Lower leg skin (tissue), 3 donors: ENCODE results near the gene RASSF3.
"Not testable (repeated sequence)": the region's sequence is repeated elsewhere in the genome, so short reads cannot be mapped to it uniquely, and the experiment has no call there.

Experiments
- POLR2A ChIP-seq, 2 donors: fragments of 450-650 bp; IDR thresholded peaks; one replicate each; pipeline ENCODE4 v1.6.1; 2016 to 2017; ENCODE audit warnings: antibody characterized with exemption in 2 of 2, mild to moderate bottlenecking in 1 of 2, moderate library complexity in 1 of 2
- TF ChIP-seq, protein P1 (sequence below), 3 donors: fragments of 450-650 bp; IDR thresholded peaks; one replicate each; pipeline ENCODE4 v1.5.1; 2016; ENCODE audit warnings: antibody characterized with exemption in 3 of 3, mild to moderate bottlenecking in 3 of 3, moderate library complexity in 2 of 3

DNA sequence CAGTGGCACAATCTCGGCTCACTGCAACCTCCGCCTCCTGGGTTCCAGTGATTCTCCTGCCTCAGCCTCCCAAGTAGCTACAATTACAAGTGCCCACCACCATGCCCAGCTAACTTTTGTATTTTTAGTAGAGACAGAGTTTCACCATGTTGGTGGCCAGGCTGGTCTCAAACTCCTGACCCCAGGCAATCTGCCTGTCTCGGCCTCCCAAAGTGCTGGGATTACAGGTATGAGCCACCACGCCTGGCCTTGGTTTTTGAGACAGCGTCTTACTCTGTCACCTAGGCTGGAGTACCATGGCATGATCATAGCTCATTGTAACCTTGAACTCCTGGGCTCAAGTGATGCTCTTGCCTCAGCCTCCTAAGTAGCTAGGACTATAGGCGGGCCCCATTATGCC lies 79.9 kb downstream of the RASSF3 start:
- TF ChIP-seq, protein P1, sequence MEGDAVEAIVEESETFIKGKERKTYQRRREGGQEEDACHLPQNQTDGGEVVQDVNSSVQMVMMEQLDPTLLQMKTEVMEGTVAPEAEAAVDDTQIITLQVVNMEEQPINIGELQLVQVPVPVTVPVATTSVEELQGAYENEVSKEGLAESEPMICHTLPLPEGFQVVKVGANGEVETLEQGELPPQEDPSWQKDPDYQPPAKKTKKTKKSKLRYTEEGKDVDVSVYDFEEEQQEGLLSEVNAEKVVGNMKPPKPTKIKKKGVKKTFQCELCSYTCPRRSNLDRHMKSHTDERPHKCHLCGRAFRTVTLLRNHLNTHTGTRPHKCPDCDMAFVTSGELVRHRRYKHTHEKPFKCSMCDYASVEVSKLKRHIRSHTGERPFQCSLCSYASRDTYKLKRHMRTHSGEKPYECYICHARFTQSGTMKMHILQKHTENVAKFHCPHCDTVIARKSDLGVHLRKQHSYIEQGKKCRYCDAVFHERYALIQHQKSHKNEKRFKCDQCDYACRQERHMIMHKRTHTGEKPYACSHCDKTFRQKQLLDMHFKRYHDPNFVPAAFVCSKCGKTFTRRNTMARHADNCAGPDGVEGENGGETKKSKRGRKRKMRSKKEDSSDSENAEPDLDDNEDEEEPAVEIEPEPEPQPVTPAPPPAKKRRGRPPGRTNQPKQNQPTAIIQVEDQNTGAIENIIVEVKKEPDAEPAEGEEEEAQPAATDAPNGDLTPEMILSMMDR (IDR thresholded peaks at IDR 0.05), result not testable (repeated sequence)
- not testable (repeated sequence) for TF ChIP-seq POLR2A (IDR thresholded peaks at IDR 0.05)
